Measurements from ENCODE around the gene ZNF766.

DNA sequence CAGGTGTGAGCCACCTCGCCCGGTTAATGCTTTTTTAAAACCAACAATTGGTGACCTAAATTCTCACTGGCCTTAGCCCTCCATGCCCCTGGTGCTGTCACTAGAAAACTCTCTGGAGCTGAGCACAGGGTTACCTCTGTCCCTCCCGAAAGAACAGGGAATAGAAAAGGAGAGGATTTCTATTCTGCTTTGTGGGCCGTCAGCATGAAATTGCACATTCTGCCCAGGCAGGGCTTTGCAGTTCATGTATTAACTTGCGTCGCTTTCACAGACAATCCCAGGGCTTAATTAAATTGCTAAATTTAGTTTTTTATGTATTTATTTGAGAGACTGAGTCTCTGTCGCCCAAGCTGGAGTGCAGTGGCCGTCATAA, 27.0 kb downstream of the ZNF766 start:
- TF ChIP-seq, protein P1, sequence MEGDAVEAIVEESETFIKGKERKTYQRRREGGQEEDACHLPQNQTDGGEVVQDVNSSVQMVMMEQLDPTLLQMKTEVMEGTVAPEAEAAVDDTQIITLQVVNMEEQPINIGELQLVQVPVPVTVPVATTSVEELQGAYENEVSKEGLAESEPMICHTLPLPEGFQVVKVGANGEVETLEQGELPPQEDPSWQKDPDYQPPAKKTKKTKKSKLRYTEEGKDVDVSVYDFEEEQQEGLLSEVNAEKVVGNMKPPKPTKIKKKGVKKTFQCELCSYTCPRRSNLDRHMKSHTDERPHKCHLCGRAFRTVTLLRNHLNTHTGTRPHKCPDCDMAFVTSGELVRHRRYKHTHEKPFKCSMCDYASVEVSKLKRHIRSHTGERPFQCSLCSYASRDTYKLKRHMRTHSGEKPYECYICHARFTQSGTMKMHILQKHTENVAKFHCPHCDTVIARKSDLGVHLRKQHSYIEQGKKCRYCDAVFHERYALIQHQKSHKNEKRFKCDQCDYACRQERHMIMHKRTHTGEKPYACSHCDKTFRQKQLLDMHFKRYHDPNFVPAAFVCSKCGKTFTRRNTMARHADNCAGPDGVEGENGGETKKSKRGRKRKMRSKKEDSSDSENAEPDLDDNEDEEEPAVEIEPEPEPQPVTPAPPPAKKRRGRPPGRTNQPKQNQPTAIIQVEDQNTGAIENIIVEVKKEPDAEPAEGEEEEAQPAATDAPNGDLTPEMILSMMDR (IDR thresholded peaks at IDR 0.05): no peak
- no peak for TF ChIP-seq POLR2A (IDR thresholded peaks at IDR 0.05)
